Psoas muscle (tissue), 8 donors: ENCODE data around the gene DNAI4. TPM values are rescaled to one million over a fixed set of nuclear protein-coding genes. Genes with fewer than 3 reads are reported as not detected.

Experiments used
- ATAC-seq, 4 donors: fragments of 200-7000 bp; cut with Tn5 transposase; one replicate each; pipeline ENCODE4 v1.9.1; 2020; ENCODE audit warnings: moderate library complexity in 3 of 4, mild to moderate bottlenecking in 2 of 4
- DNase-seq, 2 donors: peaks; one replicate each; pipeline ENCODE4 v3.0.0-alpha.2; 2020
- H3K27ac ChIP-seq: fragments of 200-600 bp; one replicate; pipeline ENCODE4 v1.8.0; 2022
- H3K27me3 ChIP-seq, 3 donors: fragments of 200-600 bp in 1 of 3; one replicate each; pipeline versions ENCODE4 v1.6.1 to v1.8.0; 2013 to 2022; ENCODE audit warnings: low read length in 2 of 3, mild to moderate bottlenecking in 2 of 3, moderate library complexity in 1 of 3; ENCODE audit not compliant: insufficient read depth in 3 of 3
- H3K36me3 ChIP-seq, 2 donors: fragments of 200-600 bp in 1 of 2; one replicate each; pipeline versions ENCODE4 v1.6.1 to v1.8.0; 2013 to 2022; ENCODE audit warnings: low read depth in 1 of 2, mild to moderate bottlenecking in 1 of 2, moderate library complexity in 1 of 2; ENCODE audit not compliant: insufficient read depth in 1 of 2
- H3K4me1 ChIP-seq: fragments of 200-600 bp; one replicate; pipeline ENCODE4 v1.8.0; 2022
- H3K4me3 ChIP-seq: fragments of 200-600 bp; one replicate; pipeline ENCODE4 v1.8.0; 2022; ENCODE audit warnings: mild to moderate bottlenecking
- H3K9me3 ChIP-seq: fragments of 200-600 bp; one replicate; pipeline ENCODE4 v1.8.0; 2022
- CTCF ChIP-seq: fragments of 200-600 bp; IDR thresholded peaks from one replicate; pipeline ENCODE4 v1.8.0; 2022; ENCODE audit warnings: antibody characterized with exemption
- WGBS, 3 donors: extraction: QIAGEN DNeasy Blood & Tissue Kit; methylation state at CpG; one replicate each; pipeline versions ENCODE4 v1.1.6 to v1.1.7; 2013; 5-methylcytosine and 5-hydroxymethylcytosine counted together
- intact Hi-C, 2 donors: fragments of 100-400 bp; cut with DNase I; formaldehyde crosslinking; loops; one replicate each; pipeline versions ENCODE4 v1.11.0 to v1.14.2; 2022
- polyA plus RNA-seq, 3 donors: library from polyadenylated mRNA; stranded (reverse); fragments of 200-250 nt; gene quantifications; one replicate each; pipeline ENCODE4 v1.2.3, GENCODE V29; 2013
- total RNA-seq, 4 donors: library from RNA; stranded (reverse); fragmentation: NEBNext Ultra II Directional in 2 of 4; extraction: Animal tissue kit (Norgen Biotek cat#: 25700) in 2 of 4; gene quantifications; one replicate each; pipeline versions ENCODE4 v1.2.1 to v1.2.4, GENCODE V29; 2021 to 2023
- donor health status: healthy with polysubstance abuse.
- donor health status: DM: no; HTN: no; CAD: no; lungs with moderate emphysema.
- donor health status: Bipolar disorder and iron deficiency.
- donor health status: healthy.
- donor health status: DM: yes; HTN: yes; CAD: no.
- donor health status: DM: no; HTN: no; CAD: no.
- donor health status: DM: no; HTN: no; CAD: no.
- donor health status: DM: yes; HTN: yes; CAD: no.

DNAI4 gene
- total and polyA plus RNA-seq, 7 donors, result 0.18 to 6.5 (median 4.5) TPM

- Histone ChIP-seq H3K27ac (no peak overlapping the region), H3K36me3 (peaks cover 0 to 38% of the 10 kb centered on the region in 2 donors), H3K4me1 (peaks cover 4% of the 10 kb centered on the region), H3K9me3 (no peaks in the 10 kb centered on the region), H3K4me3 (no peak overlapping the region), H3K27me3 (no peaks in the 10 kb centered on the region)
- DNase-seq, result no peak
- 73 to 81% (median 76%) methylated on average over 5 of the region's 5 CpGs for WGBS, 3 donors
- intact Hi-C loops, result no loop called here
- TF ChIP-seq CTCF, result no peak
- ATAC-seq, result no peak
Observed at GRCh38 chr1:66943361-66943969, 18.8 kb upstream of the DNAI4 start.

- Histone ChIP-seq H3K27me3 (no peaks in the 10 kb centered on the region), H3K36me3 (peaks cover 0 to 13% of the 10 kb centered on the region in 2 donors), H3K9me3 (no peaks in the 10 kb centered on the region), H3K27ac (no peak overlapping the region), H3K4me3 (no peak overlapping the region), H3K4me1 (peaks cover 16% of the 10 kb centered on the region)
- no peak for DNase-seq
- 86 to 91% (median 91%) methylated on average over 1 of the region's 1 CpG for WGBS, 3 donors
- ATAC-seq, result no peak
- TF ChIP-seq CTCF, result no peak
- intact Hi-C loops, result no loop called here
Observed at GRCh38 chr1:66940981-66941380, 16.3 kb upstream of the DNAI4 start.

- no peak for TF ChIP-seq CTCF
- Histone ChIP-seq H3K4me1 (peaks cover 40% of the 10 kb centered on the region), H3K4me3 (no peak overlapping the region)
Observed at GRCh38 chr1:66938613-66939012, 14.0 kb upstream of the DNAI4 start.

GRCh38 chr1:66937529-66938234 lies 13.0 kb upstream of the DNAI4 start:
- intact Hi-C loops, result loop anchor here in 1 of 2 donors (10.0 kb wide), 1 partner anchor 117 kb away; the partner anchor contains the start of gene SLC35D1
- peaks cover 49% of the 10 kb centered on the region for H3K4me1 ChIP-seq
- DNase-seq, result no peak
- no peaks in the 10 kb centered on the region for H3K27me3 ChIP-seq
- no peak overlapping the region for H3K27ac ChIP-seq
- H3K36me3 ChIP-seq, result peaks cover 0 to 6% of the 10 kb centered on the region in 2 donors
- H3K4me3 ChIP-seq, result no peak overlapping the region
- WGBS, 3 donors, result 0% methylated on average over 1 of the region's 1 CpG
- no peak for TF ChIP-seq CTCF
- ATAC-seq, result no peak
- H3K9me3 ChIP-seq, result no peaks in the 10 kb centered on the region

More at GRCh38 chr1:66938613-66939012, 14.0 kb upstream of the DNAI4 start:
- Histone ChIP-seq H3K9me3 (no peaks in the 10 kb centered on the region), H3K27me3 (no peaks in the 10 kb centered on the region), H3K36me3 (peaks cover 0 to 6% of the 10 kb centered on the region in 2 donors), H3K27ac (no peak overlapping the region)
- no peak for ATAC-seq
- DNase-seq, result no peak
- intact Hi-C loops, result loop anchor here in 1 of 2 donors (10.0 kb wide), 1 partner anchor 116 kb away; the partner anchor contains the start of gene SLC35D1
